GM12892 (cell line): ENCODE measurements around the gene HEBP1.

ENCODE experiments used
- POLR2A ChIP-seq: IDR thresholded peaks from 2 replicates; pipeline ENCODE4 v1.6.1; 2011; ENCODE audit warnings: low read depth, low read length, control low read depth
- TAF1 ChIP-seq: IDR thresholded peaks from 2 replicates; pipeline ENCODE4 v1.6.1; 2011; ENCODE audit warnings: low read depth, mild to moderate bottlenecking, control low read depth, low read length, borderline replicate concordance

- TF ChIP-seq POLR2A (no peak), TAF1 (no peak)
Measured at GRCh38 chr12:12979731-12980259, 20.3 kb downstream of the HEBP1 start.
